T-helper 1 cell treated with Interleukin-12 subunit alpha and Interleukin-12 subunit beta and Interleukin-4 antibody, amounts not matched to agents 30 ng/mL and 1 ng/mL, for 36 hours (primary cell): ENCODE results near the gene WNT6. TPM values are rescaled to one million over a fixed set of nuclear protein-coding genes. Genes with fewer than 3 reads are reported as not detected.

ENCODE experiments used
- intact Hi-C: fragments of 100-400 bp; cut with micrococcal nuclease; formaldehyde crosslinking; loops from one replicate; pipeline ENCODE4 v1.15.1; 2024
- total RNA-seq: library from RNA; stranded (reverse); gene quantifications from 2 replicates; pipeline ENCODE4 v1.2.3, GENCODE V29; 2022

The WNT6 gene
- total RNA-seq, 1 donor from 2014 or later, result not detected

DNA sequence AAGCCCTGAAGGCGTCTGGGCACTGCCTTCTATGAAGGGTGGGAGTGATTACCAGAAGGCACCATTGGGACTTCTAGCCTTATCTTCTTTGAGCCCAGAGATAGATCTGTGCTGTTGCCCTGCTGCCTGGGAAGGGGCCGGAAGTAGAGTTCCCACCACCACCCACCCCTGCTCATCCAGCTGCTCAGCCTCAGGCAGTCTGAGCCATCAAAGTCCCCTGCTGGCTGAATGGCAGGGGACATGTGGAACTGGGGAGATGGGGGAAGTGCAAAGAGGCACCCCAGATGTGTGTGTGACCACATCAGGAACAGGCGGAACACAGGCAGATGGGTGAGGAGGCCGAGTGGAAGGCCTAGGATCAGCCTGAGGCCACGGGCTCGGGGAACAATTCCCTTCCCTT, 17.7 kb downstream of the WNT6 start:
- intact Hi-C loops, result loop anchor here (5.0 kb wide), 1 partner anchor 80 kb away; the partner anchor contains the start of gene CDK5R2

DNA sequence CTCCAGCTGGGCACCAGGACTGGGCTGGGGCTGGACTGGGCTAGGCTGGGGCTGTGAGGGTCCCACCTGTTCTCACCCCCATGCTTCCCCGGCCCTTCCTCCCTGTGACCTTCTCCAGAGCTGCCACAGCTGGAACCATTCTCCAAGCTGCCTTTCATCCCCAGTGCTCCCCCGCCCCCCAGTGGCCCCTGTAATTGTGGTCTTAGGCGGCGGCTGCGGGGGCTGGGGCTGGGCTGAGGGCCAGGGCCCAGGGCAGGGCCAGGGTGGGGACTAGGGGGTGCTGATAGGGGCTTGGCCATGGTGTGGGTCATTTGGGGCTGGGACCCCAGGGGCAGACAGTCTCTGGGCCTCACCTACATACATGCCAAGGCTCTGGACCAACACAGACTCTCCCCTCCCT, 18.3 kb downstream of the WNT6 start:
- intact Hi-C loops, result loop anchor here (5.0 kb wide), 1 partner anchor 79 kb away; the partner anchor contains the start of gene CDK5R2

DNA sequence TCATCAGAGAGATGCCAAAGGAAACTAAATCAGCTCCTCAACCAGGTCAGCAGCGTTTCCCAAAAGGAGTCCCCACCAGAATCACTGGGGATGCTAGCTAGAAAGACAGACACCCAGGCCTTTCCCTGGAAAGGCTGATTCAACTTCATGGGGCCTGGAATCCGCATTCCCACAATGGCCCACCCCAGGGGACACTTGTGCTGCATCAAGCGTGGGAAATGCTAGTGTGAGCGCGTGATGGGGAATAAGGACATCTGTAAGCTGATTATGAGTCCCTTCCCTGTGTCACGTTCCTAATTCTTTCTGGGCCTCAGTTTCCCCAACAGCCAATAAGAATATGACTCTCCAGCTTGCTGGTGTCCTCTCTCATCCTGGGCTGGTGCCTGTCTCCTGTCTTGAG, 18.9 kb downstream of the WNT6 start:
- intact Hi-C loops, result loop anchor here (5.0 kb wide), 1 partner anchor 79 kb away; the partner anchor contains the start of gene CDK5R2

DNA sequence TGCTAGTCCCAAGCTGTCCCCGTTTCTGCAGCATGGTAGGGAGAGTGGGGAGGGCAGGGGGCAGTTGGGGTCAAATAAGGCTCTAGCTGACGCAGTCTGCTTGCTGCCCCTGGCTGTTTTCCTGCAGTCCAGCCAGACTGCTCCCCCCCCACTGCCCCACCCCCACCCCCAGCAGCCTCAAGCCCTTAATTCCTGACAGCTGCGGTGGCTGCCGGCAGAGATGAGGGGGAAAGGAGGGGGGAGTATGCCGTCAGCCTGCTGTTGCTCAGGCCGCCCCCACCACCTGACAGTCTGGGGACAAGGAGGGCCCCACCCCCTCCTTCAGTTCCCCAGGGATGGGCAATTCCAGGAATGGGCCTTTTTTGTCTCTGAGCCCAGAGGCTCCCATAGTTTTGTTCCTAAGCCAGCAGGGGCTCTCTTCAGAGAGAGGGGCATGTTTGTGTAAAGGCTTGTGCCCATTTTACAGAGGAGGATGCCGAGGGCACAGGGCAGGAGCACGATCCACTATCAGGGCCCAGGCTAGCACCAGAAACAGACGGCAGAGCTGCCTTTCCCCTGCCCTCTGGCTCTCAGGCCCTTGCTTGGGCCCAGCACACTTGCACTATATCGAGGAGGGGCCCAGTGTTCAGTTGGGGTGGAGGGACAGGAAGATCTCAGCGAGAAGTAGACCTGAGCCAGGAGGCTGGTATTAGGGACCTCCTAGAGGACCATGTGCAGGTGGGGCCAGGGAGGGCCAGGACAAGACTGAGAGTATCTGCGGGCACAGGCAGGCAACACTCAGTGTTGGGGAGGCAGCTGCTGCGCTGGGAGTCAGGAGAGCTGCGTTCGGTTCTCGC, 19.5 kb downstream of the WNT6 start:
- intact Hi-C loops, result loop anchor here (5.0 kb wide), 1 partner anchor 78 kb away; the partner anchor contains the start of gene CDK5R2

DNA sequence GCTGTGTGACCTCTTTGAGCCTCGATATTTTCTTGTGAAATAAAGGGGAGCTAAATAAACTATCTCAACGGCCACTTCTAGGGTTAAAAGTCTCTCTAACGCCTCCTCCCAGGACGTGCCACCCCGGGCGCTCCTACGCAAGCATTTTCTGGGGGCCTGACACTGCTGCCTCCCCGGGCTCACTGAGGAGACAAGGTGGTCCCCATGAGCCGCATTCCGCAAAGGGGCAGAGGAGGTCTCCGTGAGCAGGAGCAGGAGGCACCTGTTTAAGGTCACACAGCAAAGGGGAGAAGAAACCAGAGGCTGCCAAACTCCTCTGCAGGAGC, 20.1 kb downstream of the WNT6 start:
- intact Hi-C loops, result loop anchor here (5.0 kb wide), 1 partner anchor 78 kb away; the partner anchor contains the start of gene CDK5R2

DNA sequence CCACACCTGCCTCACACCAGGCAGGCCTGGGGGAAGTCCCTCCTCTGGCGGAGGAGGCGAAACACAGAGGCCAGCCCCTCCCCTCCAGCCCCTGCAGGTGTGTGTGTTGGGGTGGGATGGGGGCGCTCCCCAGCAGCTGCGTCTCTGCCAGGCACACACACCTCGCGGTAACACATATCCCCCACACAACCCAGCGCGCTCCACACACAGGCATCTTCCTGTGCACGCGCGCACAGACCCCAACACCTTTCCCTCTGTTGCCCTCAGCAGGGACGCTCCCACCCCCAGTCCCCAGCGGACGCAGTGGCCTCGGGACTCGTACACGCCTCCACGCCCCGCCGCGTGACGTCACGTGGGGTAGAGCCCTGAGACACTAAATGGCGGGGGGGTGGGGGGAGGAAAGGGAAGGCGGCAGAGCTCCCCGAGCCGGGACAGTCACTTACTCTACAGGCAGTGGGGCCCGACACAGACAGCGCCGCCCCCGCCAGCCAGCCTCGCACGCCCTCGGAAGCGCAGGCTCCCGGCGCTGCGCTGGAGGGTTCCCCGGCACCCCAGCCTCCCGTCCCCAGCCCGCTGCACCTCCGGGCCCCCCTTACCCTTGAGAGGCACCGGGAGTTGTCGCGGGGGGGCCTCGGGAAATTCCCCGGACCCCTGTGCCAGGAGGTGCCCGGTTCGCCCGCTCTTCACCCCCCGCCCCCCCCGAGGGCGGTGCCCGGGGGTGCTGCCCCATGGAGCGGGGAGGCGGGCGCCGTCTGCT, 20.7 kb downstream of the WNT6 start, which contains the start of gene WNT10A:
TSS of gene WNT10A (plus strand) at position 751 of the 757 bp plus-strand sequence. CDS start 144 bp downstream, outside the sequence.
- intact Hi-C loops, result no loop called here

DNA sequence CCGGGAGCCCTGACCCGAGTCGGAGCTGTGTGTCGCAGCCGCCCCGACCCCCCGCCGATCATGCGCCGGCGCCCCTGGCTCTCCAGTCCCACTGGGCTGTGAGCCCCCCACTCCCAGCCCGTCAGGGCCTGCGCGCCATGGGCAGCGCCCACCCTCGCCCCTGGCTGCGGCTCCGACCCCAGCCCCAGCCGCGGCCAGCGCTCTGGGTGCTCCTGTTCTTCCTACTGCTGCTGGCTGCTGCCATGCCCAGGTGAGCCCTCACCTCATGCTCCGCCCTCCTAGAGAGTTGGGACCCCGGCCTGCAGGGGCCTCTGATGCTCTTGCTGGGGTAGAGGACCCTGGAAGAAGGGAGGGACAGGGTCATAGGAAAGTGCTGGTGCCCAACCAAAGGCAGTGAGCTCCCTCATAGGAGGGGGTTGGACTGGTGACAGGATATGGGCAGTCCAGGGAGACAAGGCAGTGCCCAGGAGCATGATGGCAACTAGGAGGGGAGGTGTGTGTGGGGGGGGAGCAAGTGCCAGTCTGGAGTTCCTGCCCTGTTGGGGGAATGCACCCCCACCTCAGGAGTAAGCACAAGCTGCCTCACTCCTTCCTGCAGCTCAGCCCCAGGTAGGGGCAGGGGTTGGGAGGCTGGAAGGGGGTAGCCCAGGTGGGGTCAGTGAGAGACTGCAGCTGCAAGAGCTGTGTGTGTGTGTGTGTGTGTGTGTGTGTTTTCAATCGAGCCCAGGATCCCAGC, 21.4 kb downstream of the WNT6 start:
- intact Hi-C loops, result no loop called here

DNA sequence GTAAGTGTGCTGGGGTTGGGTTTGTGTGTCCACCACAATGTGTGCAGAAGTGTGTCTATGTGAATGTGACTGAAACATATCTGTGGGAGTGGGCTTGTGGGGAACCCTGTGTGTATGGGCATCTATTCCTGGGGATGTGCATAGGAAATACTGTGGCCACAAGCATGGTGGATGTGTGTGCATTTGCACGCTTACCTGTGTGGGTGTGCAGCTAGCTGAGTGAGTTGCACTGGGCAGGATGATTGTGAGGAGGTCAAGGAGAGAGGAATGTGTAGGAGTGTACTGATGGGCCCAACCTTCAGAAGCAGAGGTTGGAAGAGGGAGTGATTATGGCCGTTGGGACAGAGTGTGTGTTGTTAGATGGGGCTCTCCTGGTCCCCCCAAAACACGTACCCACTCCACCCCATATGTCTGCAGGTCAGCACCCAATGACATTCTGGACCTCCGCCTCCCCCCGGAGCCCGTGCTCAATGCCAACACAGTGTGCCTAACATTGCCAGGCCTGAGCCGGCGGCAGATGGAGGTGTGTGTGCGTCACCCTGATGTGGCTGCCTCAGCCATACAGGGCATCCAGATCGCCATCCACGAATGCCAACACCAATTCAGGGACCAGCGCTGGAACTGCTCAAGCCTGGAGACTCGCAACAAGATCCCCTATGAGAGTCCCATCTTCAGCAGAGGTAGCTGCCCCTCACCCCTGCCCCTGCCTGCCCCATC, 22.3 kb downstream of the WNT6 start:
- intact Hi-C loops, result no loop called here

DNA sequence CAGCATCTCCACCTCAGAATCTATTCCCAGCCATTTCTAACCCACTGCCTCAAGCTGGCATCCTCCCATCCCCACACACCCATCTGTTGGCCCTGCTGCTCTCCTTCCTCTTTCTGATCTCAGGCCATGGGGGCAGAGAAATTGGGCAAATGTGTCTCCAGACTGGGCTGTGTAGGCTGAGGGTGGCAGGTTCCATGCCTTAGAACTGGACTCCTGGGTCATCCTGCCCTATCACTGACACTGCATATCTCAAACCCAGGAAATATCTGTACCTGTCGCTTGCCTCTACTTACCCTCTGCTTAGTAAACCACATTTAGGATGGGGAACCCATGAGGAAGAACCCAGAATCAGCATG, 22.8 kb downstream of the WNT6 start:
- intact Hi-C loops, result no loop called here

DNA sequence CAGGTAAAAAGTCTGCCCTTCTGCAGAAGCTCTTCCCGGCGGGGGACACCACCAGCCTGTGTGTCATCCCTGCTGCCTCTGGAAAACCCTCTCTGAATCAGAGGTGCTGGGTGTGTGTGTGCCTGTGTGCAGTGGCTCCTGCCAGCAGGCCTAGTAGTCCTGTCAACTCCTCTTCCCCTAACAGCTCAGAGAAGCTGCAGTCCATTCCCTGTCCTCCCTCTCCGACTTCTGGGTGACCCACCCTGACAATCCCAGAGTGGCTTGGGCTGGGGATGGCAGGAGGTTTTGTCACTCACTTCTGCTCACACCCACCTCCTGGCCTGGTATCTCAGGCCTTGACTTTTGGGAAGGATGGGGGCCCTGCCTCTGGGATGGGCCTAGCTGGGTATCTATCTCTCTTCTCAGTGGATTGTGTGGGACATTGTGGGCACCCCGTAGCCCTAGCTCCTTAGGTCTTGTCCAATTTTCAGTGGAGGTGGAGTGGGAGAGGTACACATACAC, 23.3 kb downstream of the WNT6 start:
- intact Hi-C loops, result no loop called here

DNA sequence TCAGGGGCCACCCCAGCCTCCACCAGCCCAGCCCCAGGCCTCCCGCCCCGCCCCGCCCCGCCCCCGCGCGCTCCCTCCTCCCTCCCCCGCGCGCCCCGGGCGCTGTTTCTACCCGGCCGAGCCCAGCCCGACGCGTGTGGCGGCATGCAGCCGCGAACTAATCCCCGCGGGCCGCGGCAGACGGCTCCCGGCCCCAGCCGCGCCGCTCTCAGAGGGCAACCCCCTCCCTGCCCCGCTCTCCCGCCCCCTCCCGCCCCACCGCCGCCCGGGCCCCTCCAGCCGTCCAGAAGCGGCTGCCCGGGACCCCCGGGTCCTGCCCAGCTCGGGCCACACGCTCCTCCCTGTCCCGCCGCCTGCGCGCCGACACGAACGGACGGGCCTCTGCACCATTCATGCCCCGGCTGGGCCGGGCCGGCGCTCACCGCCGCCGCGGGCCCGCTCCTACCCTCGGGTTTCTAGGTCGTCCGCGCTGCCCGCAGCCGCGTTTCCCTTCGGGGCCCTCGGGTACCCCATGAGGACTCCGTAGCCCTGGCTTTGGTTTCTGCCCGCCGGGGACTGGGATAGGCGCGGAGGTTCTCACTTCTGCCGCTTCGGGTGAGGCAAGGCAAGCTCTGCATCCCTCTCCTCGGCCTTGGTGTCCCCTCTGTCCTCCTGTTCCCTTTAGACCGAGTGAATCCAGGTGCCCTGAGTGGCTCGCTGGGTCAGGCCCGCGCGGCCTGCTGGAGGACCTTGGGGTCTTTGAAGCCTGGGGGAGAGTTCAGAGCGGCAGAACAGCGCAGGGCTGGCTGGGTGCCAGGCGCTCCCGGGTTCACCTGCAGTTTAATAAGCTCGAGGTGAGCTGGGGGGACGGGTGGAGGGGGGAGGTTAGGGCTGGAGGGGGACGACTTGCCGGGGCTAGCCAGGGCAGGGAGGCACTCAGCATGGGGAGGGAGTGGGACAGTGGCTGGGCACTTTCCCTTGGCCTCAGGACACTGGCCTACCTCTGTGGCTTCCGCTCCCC, 24.2 kb downstream of the WNT6 start:
- intact Hi-C loops, result no loop called here

DNA sequence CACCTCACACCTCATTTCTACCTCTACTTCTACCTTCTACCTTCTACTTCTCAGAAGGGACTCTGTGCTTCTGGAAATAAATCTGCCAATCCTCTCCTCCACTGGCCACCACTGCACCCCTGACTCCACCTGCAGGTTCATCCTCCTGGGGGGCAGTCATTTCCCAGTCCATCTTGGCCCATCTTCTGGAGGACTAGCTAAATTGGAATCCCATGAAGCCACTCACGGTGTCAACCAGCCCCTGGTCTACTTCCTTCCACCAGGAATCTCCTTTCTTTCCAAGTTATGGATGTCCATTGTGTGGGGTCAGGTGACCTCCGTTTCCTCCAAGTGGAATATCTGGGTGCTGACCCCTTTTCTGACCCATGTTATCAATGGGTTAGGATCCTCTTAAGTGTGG, 24.9 kb downstream of the WNT6 start:
- intact Hi-C loops, result no loop called here

DNA sequence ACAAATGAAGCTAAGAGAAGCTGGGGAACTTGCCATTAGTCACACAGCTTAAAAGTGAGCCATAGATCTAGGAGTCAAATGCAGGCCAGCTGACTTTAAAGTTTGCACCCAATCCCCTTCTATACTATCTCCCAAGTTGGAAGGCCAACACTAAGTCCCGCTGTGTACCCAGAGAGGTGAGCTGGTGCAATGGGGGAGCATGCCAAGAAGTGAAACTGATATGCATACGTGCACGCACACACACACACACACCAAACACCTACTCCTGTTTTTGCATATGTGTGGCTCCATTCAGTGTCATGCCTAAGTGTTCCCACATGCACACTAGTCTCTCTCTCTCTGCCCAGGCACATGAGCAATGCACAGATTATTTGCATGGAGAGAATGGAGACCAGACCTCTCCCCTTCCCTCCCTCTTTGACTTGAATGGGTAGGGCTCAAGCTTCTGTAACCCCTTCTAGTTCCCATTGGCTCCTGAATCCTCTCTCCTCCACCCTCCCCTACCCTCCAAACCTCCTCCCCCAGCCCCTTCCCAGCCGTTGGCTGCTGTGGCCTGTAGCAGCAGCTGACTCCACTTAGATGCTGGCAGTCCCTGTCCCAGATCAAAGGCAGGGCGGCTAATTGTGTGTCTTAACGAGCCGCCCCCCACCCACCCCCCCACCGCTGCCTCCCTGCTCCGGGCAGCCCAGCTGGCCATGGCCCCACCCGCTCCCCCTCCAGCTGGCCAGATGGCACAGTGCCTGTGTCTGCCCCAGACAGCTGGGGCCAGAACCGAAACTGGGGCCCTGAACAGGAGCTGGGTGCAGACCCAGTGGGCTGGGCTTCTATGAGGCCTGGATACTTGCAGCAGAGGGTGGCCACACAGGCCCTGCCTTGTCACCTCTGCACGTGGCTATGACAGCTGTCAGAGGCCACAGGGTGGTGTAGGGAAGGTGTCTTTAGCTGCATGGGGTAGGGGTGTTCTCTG, 26.7 kb downstream of the WNT6 start:
- intact Hi-C loops, result no loop called here

DNA sequence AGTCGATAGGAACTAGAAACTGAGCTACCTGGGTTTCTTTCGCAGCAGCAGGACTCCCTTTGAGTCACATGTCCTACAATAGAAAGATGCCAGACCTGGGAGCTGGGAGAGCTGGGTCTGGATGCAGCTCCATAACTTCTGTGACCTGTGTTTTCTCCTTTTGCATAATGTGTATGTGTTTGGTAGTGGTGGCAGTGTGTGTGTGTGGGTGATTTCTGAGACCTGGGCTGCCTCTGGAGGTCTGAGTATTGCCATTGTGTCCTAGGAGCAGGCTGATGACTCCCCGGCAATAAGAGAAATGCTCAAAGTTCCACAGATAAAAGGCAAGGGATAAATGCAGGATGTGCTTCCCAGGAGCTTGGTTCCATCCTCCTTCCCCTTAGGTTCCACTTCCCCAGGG, 27.5 kb downstream of the WNT6 start:
- intact Hi-C loops, result no loop called here

DNA sequence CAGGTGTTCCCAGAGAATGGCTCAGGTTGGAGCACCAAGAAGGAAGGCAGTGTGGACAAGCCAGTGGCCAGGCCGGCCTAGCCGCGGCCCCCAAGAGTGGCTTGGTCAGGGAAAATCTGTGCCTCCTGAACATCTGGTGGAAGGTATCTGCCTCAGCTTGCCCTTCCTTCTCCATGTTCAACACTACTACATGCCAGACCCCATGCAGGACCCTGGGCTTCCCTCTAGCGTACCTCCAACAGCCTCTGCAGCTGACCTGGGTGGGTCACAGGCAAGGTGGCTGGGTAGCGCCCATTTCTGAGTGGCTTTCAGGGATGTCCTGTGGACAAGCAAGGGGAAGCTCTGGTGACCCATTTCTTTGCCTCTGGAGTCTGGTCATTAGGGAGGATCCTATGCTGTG, 28.7 kb downstream of the WNT6 start:
- intact Hi-C loops, result no loop called here

DNA sequence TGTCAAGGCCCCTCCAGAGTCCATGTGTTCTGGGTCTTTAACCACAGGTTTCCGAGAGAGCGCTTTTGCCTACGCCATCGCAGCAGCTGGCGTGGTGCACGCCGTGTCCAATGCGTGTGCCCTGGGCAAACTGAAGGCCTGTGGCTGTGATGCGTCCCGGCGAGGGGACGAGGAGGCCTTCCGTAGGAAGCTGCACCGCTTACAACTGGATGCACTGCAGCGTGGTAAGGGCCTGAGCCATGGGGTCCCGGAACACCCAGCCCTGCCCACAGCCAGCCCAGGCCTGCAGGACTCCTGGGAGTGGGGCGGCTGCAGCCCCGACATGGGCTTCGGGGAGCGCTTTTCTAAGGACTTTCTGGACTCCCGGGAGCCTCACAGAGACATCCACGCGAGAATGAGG, 30.3 kb downstream of the WNT6 start:
- intact Hi-C loops, result no loop called here

DNA sequence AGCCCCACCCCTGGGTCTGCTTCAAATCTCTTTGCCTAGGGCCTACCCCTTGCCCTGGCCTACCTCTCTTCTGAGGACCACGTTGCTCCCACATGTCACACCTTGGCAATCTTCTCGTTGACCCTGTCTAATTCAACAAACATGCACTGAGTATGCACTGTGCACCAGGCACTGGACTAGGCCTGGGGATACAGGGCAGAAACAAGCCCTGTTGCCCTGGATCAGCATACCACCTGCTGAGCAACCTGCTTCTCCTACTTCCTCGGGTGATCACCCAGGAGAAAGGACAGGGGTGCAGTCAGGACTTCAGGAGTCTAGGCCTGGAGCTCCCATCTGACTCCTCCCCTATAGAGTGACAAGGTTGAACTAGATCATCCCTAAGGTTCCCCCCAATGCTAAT, 30.8 kb downstream of the WNT6 start:
- intact Hi-C loops, result no loop called here
